ENCODE results near the gene NKD1.
A peak's percentile ranks its signal among the peaks of the same experiment; 100 is the strongest.

Gene NKD1

DNA sequence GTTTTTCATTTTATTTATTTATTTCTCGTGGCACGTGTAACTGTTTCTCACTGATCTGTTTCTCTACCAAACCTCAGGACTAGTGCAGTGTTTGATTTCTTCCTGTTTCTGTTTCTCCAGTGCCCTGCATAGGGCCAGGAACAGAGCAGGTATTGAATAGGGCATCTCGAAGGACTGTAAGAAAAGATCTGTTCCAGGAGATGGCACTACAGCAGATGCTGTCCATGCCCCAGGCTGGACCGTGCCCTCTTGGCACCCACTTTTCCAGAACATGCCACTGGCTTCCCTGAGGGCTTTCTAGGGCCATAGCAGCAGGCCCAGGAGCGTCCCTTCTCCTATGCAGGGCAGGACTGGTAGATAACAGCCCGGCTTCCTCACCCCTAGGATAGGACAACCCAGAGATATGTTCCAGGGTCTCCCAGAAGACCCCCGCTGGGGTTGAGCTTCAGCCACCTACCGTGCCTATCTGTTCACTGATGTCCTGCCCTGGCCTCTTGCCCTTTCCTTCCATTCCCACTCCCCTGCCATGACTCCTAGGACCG is 128.6 kb downstream of the NKD1 start:
- Histone ChIP-seq H3K4me1 (ENCODE audit: low read length) (peaks cover 8% of the 10 kb centered on the region), H3K27ac (ENCODE audit: low read length) (no peak overlapping the region), H3K9me3 (replicated peaks; ENCODE audit: insufficient read depth, low read length) (no peaks in the 10 kb centered on the region; the same call in 1 of the 2 replicates), H3K4me2 (ENCODE audit: low read depth, low read length) (no peak overlapping the region), H3K36me3 (replicated peaks; ENCODE audit: insufficient read depth, low read length) (peaks cover 16% of the 10 kb centered on the region), H4K20me1 (ENCODE audit: insufficient read depth, low read length) (no peaks in the 10 kb centered on the region), H3F3A (ENCODE audit: insufficient read depth, low read length) (no peaks in the 10 kb centered on the region), H3K9ac (ENCODE audit: low read length) (no peak overlapping the region), H3K9me2 (replicated peaks; ENCODE audit: insufficient read depth, low read length) (no peaks in the 10 kb centered on the region), H3K4me3 (ENCODE audit: low read length) (no peak overlapping the region), H3K27me3 (replicated peaks; ENCODE audit: insufficient read depth, low read length) (no peaks in the 10 kb centered on the region), H2AFZ (ENCODE audit: low read length) (no peak overlapping the region), H3K79me2 (ENCODE audit: low read length) (peaks cover 35% of the 10 kb centered on the region)
- DNase-seq = no peak
- TF ChIP-seq EZH2phosphoT487 (IDR thresholded peaks at IDR 0.05; ENCODE audit: low read length) = no peak
- TF ChIP-seq, protein P1, sequence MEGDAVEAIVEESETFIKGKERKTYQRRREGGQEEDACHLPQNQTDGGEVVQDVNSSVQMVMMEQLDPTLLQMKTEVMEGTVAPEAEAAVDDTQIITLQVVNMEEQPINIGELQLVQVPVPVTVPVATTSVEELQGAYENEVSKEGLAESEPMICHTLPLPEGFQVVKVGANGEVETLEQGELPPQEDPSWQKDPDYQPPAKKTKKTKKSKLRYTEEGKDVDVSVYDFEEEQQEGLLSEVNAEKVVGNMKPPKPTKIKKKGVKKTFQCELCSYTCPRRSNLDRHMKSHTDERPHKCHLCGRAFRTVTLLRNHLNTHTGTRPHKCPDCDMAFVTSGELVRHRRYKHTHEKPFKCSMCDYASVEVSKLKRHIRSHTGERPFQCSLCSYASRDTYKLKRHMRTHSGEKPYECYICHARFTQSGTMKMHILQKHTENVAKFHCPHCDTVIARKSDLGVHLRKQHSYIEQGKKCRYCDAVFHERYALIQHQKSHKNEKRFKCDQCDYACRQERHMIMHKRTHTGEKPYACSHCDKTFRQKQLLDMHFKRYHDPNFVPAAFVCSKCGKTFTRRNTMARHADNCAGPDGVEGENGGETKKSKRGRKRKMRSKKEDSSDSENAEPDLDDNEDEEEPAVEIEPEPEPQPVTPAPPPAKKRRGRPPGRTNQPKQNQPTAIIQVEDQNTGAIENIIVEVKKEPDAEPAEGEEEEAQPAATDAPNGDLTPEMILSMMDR (IDR thresholded peaks at IDR 0.05; ENCODE audit: low read length) = no peak

DNA sequence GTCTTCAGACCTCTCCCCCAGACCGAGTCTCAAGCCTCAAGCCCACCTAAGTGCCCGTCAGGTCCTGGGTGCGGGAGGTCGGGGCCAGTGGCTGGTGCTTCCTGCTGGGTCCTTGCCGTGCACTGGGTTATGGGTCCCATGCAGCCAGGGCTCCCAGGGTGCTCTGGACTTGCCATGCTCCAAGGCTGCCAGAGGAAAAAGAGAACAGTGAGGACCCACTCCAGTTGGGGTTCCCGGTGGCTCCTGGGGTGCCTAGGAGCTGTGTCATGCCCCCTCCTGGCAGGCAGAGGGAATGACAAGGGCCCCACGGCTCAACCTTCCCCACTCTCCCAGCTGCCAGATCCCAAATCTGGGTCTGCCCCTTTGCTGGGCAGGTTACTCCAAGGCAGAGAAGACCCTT is 129.2 kb downstream of the NKD1 start:
- peaks cover 12% of the 10 kb centered on the region for H3K4me1 ChIP-seq (ENCODE audit: low read length)
- no peaks in the 10 kb centered on the region for H3F3A ChIP-seq (ENCODE audit: insufficient read depth, low read length)
- no peak for DNase-seq
- H3K9me3 ChIP-seq (replicated peaks; ENCODE audit: insufficient read depth, low read length) = no peaks in the 10 kb centered on the region
- no peak overlapping the region for H3K9ac ChIP-seq (ENCODE audit: low read length)
- no peak overlapping the region for H2AFZ ChIP-seq (ENCODE audit: low read length)
- H3K9me2 ChIP-seq (replicated peaks; ENCODE audit: insufficient read depth, low read length) = no peaks in the 10 kb centered on the region
- H3K79me2 ChIP-seq (ENCODE audit: low read length) = peaks cover 35% of the 10 kb centered on the region
- H3K36me3 ChIP-seq (replicated peaks; ENCODE audit: insufficient read depth, low read length) = peaks cover 10% of the 10 kb centered on the region
- no peak overlapping the region for H3K27ac ChIP-seq (ENCODE audit: low read length)
- no peaks in the 10 kb centered on the region for H4K20me1 ChIP-seq (ENCODE audit: insufficient read depth, low read length)
- no peaks in the 10 kb centered on the region for H3K27me3 ChIP-seq (replicated peaks; ENCODE audit: insufficient read depth, low read length)
- no peak overlapping the region for H3K4me3 ChIP-seq (ENCODE audit: low read length)
- H3K4me2 ChIP-seq (ENCODE audit: low read depth, low read length) = no peak overlapping the region
- TF ChIP-seq EZH2phosphoT487 (IDR thresholded peaks at IDR 0.05; ENCODE audit: low read length) (no peak), EZH2 (optimal IDR thresholded peaks at IDR 0.05; ENCODE audit: low read depth, low read length) (no peak)
- TF ChIP-seq, protein P1 (IDR thresholded peaks at IDR 0.05; ENCODE audit: low read length) = peak; percentile 34

DNA sequence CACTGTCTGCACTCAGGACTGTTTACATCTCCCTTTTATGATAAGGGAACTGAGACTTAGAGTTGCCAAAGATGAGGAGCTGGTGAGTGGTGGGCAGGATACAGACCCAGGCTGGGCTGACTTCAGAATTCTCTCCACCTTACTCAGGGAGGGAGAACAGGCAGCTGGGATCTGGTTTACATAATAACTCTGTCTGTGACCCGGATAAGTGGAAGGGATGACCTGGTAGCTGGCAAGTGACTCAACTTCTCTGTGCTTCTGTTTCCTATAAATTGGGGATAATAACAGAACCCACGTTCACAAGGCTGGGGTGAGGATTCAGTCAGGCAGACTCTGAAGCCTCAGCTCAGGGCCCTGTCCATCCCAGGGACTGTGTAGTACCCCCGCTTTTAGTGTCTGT is 130.3 kb downstream of the NKD1 start:
- Histone ChIP-seq H3K9me2 (replicated peaks; ENCODE audit: insufficient read depth, low read length) (no peaks in the 10 kb centered on the region), H3K36me3 (replicated peaks; ENCODE audit: insufficient read depth, low read length) (peaks cover 10% of the 10 kb centered on the region), H3K79me2 (ENCODE audit: low read length) (peaks cover 35% of the 10 kb centered on the region), H3K27me3 (replicated peaks; ENCODE audit: insufficient read depth, low read length) (no peaks in the 10 kb centered on the region), H3K9me3 (replicated peaks; ENCODE audit: insufficient read depth, low read length) (no peaks in the 10 kb centered on the region), H3K4me3 (ENCODE audit: low read length) (no peak overlapping the region), H2AFZ (ENCODE audit: low read length) (no peak overlapping the region), H3K4me2 (ENCODE audit: low read depth, low read length) (no peak overlapping the region), H3K4me1 (ENCODE audit: low read length) (peaks cover 24% of the 10 kb centered on the region), H4K20me1 (ENCODE audit: insufficient read depth, low read length) (no peaks in the 10 kb centered on the region), H3K9ac (ENCODE audit: low read length) (no peak overlapping the region), H3K27ac (ENCODE audit: low read length) (no peak overlapping the region), H3F3A (ENCODE audit: insufficient read depth, low read length) (peaks cover 5% of the 10 kb centered on the region)
- TF ChIP-seq, protein P1 (IDR thresholded peaks at IDR 0.05; ENCODE audit: low read length) = no peak
- TF ChIP-seq EZH2phosphoT487 (IDR thresholded peaks at IDR 0.05; ENCODE audit: low read length) = no peak
- TF ChIP-seq EZH2 (optimal IDR thresholded peaks at IDR 0.05; ENCODE audit: low read depth, low read length) = no peak
- DNase-seq = no peak

Measured in MM.1S (cell line).